ENCODE results near the gene PLEKHM1.
"Not testable (repeated sequence)": the region's sequence is repeated elsewhere in the genome, so short reads cannot be mapped to it uniquely, and the experiment has no call there.

GRCh38 chr17:45453731-45454130 lies 36.8 kb downstream of the PLEKHM1 start:
- TF ChIP-seq CTCF (IDR thresholded peaks at IDR 0.05; ENCODE audit: extremely low read depth in 1 of 2, insufficient read depth in 1 of 2, low read depth in 1 of 2, low read length in 2 of 2); POLR2A (IDR thresholded peaks at IDR 0.05; ENCODE audit: low read depth, low read length); POLR2AphosphoS5 (IDR thresholded peaks at IDR 0.05; ENCODE audit: insufficient read depth, low read depth, low read length); MAX (IDR thresholded peaks at IDR 0.05; ENCODE audit: insufficient read depth, insufficient read length): not testable (repeated sequence)

Measured in endothelial cell of umbilical vein (primary cell).